ENCODE measurements around the gene SCGB2A2.

SCGB2A2 gene

DNA sequence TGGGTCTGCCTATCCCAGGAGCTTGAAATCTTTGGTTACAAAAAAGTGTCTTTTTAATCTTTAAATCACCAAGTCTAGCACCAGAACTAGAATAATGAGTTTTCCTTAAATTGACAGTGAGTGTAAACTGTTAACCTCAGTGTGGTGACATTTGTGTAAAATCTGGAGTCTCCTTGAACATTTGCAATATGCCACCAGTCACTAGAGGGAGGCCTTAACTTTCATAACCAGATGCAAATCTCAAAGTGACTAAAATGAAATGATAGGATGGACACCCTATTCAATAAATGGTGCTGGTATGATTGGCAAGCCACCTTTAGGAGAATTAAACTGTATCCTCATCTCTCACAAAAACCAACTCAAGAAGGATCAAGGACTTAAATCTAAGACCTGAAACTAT is 36.2 kb upstream of the SCGB2A2 start:
- no peak for DNase-seq (ENCODE audit: low read depth in 1 of 2, low spot score in 1 of 2)
- H3K4me3 ChIP-seq (replicated peaks; ENCODE audit: insufficient read depth, low read length), result no peak overlapping the region
- no peak overlapping the region for H3K27ac ChIP-seq (replicated peaks)
- peaks cover 3% of the 10 kb centered on the region for H3K27me3 ChIP-seq (ENCODE audit: insufficient read depth, poor library complexity, severe bottlenecking)
- TF ChIP-seq CTCF (IDR thresholded peaks at IDR 0.05; ENCODE audit: insufficient read depth, low read length) (no peak), POLR2AphosphoS5 (IDR thresholded peaks at IDR 0.05; ENCODE audit: low read depth) (no peak), SPI1 (IDR thresholded peaks at IDR 0.05; ENCODE audit: borderline replicate concordance, low read depth) (no peak), GABPA (IDR thresholded peaks at IDR 0.05; ENCODE audit: low read depth) (no peak), REST (IDR thresholded peaks at IDR 0.05; ENCODE audit: insufficient replicate concordance, low read depth) (no peak)

DNA sequence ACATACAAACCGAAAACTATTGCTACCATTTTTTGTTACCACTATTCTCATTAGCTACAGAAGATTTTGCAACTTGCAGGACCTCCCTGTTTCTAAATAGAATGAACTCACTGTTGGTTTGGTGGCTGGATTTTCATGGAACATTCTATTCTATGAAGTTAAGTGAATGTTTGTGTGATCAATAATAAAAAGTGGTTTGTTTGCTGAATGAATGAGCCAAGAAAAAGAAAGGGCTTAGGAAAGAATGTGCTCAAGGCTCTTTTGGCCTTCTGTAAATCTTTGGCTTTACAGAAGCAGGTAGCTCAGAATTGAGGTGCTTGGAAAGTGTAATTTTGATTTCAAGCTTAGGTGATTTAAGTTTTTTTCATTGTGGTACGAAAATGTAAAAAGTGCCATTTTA is 33.8 kb upstream of the SCGB2A2 start:
- Histone ChIP-seq H3K4me3 (replicated peaks; ENCODE audit: insufficient read depth, low read length) (no peak overlapping the region), H3K27ac (replicated peaks) (no peak overlapping the region), H3K27me3 (ENCODE audit: insufficient read depth, poor library complexity, severe bottlenecking) (peaks cover 3% of the 10 kb centered on the region)
- no peak for DNase-seq (ENCODE audit: low read depth in 1 of 2, low spot score in 1 of 2)
- TF ChIP-seq GABPA (IDR thresholded peaks at IDR 0.05; ENCODE audit: low read depth) (no peak), REST (IDR thresholded peaks at IDR 0.05; ENCODE audit: insufficient replicate concordance, low read depth) (no peak), CTCF (IDR thresholded peaks at IDR 0.05; ENCODE audit: insufficient read depth, low read length) (no peak), POLR2AphosphoS5 (IDR thresholded peaks at IDR 0.05; ENCODE audit: low read depth) (no peak), SPI1 (IDR thresholded peaks at IDR 0.05; ENCODE audit: borderline replicate concordance, low read depth) (no peak)

- no peak for DNase-seq (ENCODE audit: low read depth in 1 of 2, low spot score in 1 of 2)
Measured at GRCh38 chr11:62237499-62237898, 32.5 kb upstream of the SCGB2A2 start.

More at GRCh38 chr11:62237499-62237898, 32.5 kb upstream of the SCGB2A2 start:
- Histone ChIP-seq H3K27ac (replicated peaks) (no peak overlapping the region), H3K4me3 (replicated peaks; ENCODE audit: insufficient read depth, low read length) (no peak overlapping the region), H3K27me3 (ENCODE audit: insufficient read depth, poor library complexity, severe bottlenecking) (peaks cover 3% of the 10 kb centered on the region)
- no peak for TF ChIP-seq CTCF (IDR thresholded peaks at IDR 0.05; ENCODE audit: insufficient read depth, low read length)
- TF ChIP-seq POLR2AphosphoS5 (IDR thresholded peaks at IDR 0.05; ENCODE audit: low read depth), result no peak
- TF ChIP-seq SPI1 (IDR thresholded peaks at IDR 0.05; ENCODE audit: borderline replicate concordance, low read depth), result no peak
- no peak for TF ChIP-seq GABPA (IDR thresholded peaks at IDR 0.05; ENCODE audit: low read depth)
- TF ChIP-seq REST (IDR thresholded peaks at IDR 0.05; ENCODE audit: insufficient replicate concordance, low read depth), result no peak

Measured in HL-60 (cell line).